Stimulated activated CD4-positive, alpha-beta T cell treated with anti-CD3 and anti-CD28 coated beads, Interleukin-2, amount 100 ng/mL, for 4 hours (primary cell): ENCODE measurements around the gene AMOTL1.
"Not testable (repeated sequence)": the region's sequence is repeated elsewhere in the genome, so short reads cannot be mapped to it uniquely, and the experiment has no call there.

Source experiments
- DNase-seq: peaks from one replicate; pipeline ENCODE4 v3.0.0-alpha.2; 2020; ENCODE audit warnings: low read depth

Gene AMOTL1

GRCh38 chr11:94771390-94771789, 3.2 kb downstream of the AMOTL1 start:
- DNase-seq, result no peak

GRCh38 chr11:94771951-94772350, 3.8 kb downstream of the AMOTL1 start:
- no peak for DNase-seq

GRCh38 chr11:94773842-94774241, 5.7 kb downstream of the AMOTL1 start:
- DNase-seq, result no peak

- DNase-seq, result no peak
Observed at GRCh38 chr11:94774345-94774744, 6.2 kb downstream of the AMOTL1 start.

- no peak for DNase-seq
Observed at GRCh38 chr11:94775567-94776327, 7.6 kb downstream of the AMOTL1 start.

- no peak for DNase-seq
Observed at GRCh38 chr11:94776351-94777321, 8.5 kb downstream of the AMOTL1 start.

- DNase-seq, result no peak
Observed at GRCh38 chr11:94780432-94780831, 12.3 kb downstream of the AMOTL1 start.

- no peak for DNase-seq
Observed at GRCh38 chr11:94781837-94782236, 13.7 kb downstream of the AMOTL1 start.

GRCh38 chr11:94782446-94782845, 14.3 kb downstream of the AMOTL1 start:
- DNase-seq, result no peak

GRCh38 chr11:94784884-94785283, 16.7 kb downstream of the AMOTL1 start:
- no peak for DNase-seq

- DNase-seq, result no peak
Observed at GRCh38 chr11:94785509-94785908, 17.4 kb downstream of the AMOTL1 start.

- no peak for DNase-seq
Observed at GRCh38 chr11:94786264-94787126, 18.3 kb downstream of the AMOTL1 start.

GRCh38 chr11:94787801-94788200, 19.6 kb downstream of the AMOTL1 start:
- no peak for DNase-seq

GRCh38 chr11:94788396-94788795, 20.2 kb downstream of the AMOTL1 start:
- DNase-seq, result no peak

- DNase-seq, result no peak
Observed at GRCh38 chr11:94790197-94790596, 22.0 kb downstream of the AMOTL1 start.

- no peak for DNase-seq
Observed at GRCh38 chr11:94790661-94791180, 22.6 kb downstream of the AMOTL1 start.

- DNase-seq, result no peak
Observed at GRCh38 chr11:94791216-94791889, 23.2 kb downstream of the AMOTL1 start.

GRCh38 chr11:94791942-94792341, 23.8 kb downstream of the AMOTL1 start:
- DNase-seq, result not testable (repeated sequence)

GRCh38 chr11:94792451-94792850, 24.3 kb downstream of the AMOTL1 start:
- DNase-seq, result no peak

GRCh38 chr11:94793002-94793401, 24.8 kb downstream of the AMOTL1 start:
- no peak for DNase-seq

- no peak for DNase-seq
Observed at GRCh38 chr11:94793822-94794221, 25.7 kb downstream of the AMOTL1 start.
